Spleen (tissue), 7 donors: ENCODE results near the gene POU2AF1.

ENCODE experiments used
- CTCF ChIP-seq, 11 experiments: fragments of 200-600 bp in 7 of 11; fragments of 450-650 bp in 4 of 11; sonication (generic) in 4 of 11; IDR thresholded peaks in 8 of 11; conservative IDR thresholded peaks in 3 of 11; 1 replicate in 7 of 11; 2 replicates in 4 of 11; pipeline versions ENCODE4 v1.4.0 to v1.8.0; 2016 to 2021; ENCODE audit warnings: antibody characterized with exemption in 11 of 11, inconsistent platforms in 4 of 11, mild to moderate bottlenecking in 1 of 11
- POLR2A ChIP-seq, 3 donors: fragments of 450-650 bp; IDR thresholded peaks; one replicate each; pipeline ENCODE4 v1.5.1; 2017; ENCODE audit warnings: antibody characterized with exemption in 3 of 3, mild to moderate bottlenecking in 1 of 3
- POLR2AphosphoS5 ChIP-seq, 3 donors: sonication (generic); formaldehyde crosslinking; IDR thresholded peaks; one replicate each; pipeline ENCODE4 v1.5.1; 2017; ENCODE audit warnings: antibody characterized with exemption in 3 of 3
- donor health status: DM: no; HTN: no; CAD: no; lungs with moderate emphysema.
- donor health status: DM: no; HTN: no; CAD: no.
- donor health status: DM: no; HTN: no; CAD: no.

DNA sequence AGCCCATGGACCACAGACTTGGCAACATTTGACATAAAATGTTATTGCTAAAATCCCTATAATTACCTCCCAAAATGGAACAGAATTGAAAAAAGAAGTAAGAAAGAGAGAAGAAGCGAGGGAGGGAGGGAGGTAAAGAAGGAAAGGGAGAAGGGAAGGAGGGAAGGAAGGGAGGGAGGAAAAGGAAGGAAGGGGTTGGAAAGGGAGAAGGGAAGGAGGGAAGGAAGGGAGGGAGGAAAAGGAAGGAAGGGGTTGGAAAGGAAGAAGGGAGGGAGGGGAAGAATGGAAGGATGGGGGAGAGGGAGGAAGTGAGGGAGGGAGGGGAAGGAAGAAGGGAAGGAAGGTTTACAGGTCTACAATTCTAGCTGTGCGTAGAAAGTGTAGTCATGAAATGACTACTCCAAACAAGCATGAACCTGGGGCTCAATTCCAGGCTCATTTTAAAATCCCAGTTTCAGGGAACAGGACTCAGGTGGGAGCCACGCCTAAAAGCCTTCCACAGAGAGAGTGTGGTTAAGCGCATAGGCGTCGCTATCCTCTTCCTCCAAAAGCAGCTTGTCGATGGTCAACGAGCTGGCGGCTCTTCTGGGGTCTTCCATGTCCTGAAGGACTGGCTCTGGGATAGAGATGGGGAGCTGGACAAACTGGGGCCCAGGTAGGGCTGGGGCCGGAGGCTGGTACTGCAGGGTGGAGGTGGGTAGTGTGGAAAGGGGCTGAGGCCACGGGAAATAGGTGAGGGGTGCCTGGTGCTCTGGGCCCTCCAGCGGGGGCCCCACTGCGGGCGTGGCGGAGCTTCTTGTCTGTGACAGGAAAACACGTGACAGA, 25.1 kb downstream of the POU2AF1 start:
- TF ChIP-seq CTCF (IDR thresholded peaks at IDR 0.05 in 8 of 11, conservative IDR thresholded peaks at IDR 0.05 in 3 of 11), result no peak
- TF ChIP-seq POLR2AphosphoS5 (IDR thresholded peaks at IDR 0.05), result peak in 2 of 3 donors; percentile 27 to 37
- TF ChIP-seq POLR2A (IDR thresholded peaks at IDR 0.05), result no peak
